SK-N-SH (cell line): ENCODE measurements around the gene DACH1. TPM values are rescaled to one million over a fixed set of nuclear protein-coding genes. Genes with fewer than 3 reads are reported as not detected.
A peak's percentile ranks its signal among the peaks of the same experiment; 100 is the strongest.

Source experiments
- CTCF ChIA-PET: fragments of 300-600, 350-600 bp; formaldehyde crosslinking; extraction: SDS; loops from one replicate; lab custom pipeline; 2021; lab: Yijun Ruan, JAX
- POLR2A ChIA-PET: fragments of 350-600 bp; sonication (Branson Sonifier 250); formaldehyde crosslinking; extraction: SDS; loops from one replicate; lab custom pipeline; 2020; ENCODE audit warnings: antibody characterized with exemption, inconsistent platforms; lab: Yijun Ruan, JAX
- DNase-seq: peaks from one replicate; pipeline ENCODE4 v3.0.0; 2012
- H2AFZ ChIP-seq: fragments of 200-600 bp; sonication (generic); 2 replicates; pipeline ENCODE4 v1.8.1; 2016; ENCODE audit warnings: antibody characterized with exemption, mild to moderate bottlenecking, low read depth
- H3F3A ChIP-seq: fragments of 200-600 bp; sonication (generic); replicated peaks from 2 replicates; pipeline ENCODE3; 2016; ENCODE audit warnings: antibody characterized with exemption, mild to moderate bottlenecking; ENCODE audit not compliant: insufficient read depth
- H3K27ac ChIP-seq, 2 experiments: fragments of 200-500 bp in 1 of 2; fragments of 200-600 bp in 1 of 2; sonication (Bioruptor generic) in 1 of 2; sonication (generic), shearing (Covaris generic) in 1 of 2; 2 replicates each; pipeline versions ENCODE4 v1.5.1 to v1.6.1; 2014 to 2016; ENCODE audit warnings: low read depth in 2 of 2, inconsistent platforms in 1 of 2, low read length in 1 of 2, mild to moderate bottlenecking in 1 of 2, mixed read lengths in 1 of 2
- H3K27me3 ChIP-seq: fragments of 200-600 bp; sonication (generic), shearing (Covaris generic); 2 replicates; pipeline ENCODE4 v1.6.1; 2016; ENCODE audit warnings: mixed run types; ENCODE audit not compliant: insufficient read depth
- H3K36me3 ChIP-seq, 2 experiments: fragments of 200-500 bp in 1 of 2; fragments of 200-600 bp in 1 of 2; sonication (Bioruptor generic) in 1 of 2; sonication (generic) in 1 of 2; replicated peaks in 1 of 2; 2 replicates each; pipeline versions ENCODE3 to v1.5.1; 2014 to 2016; ENCODE audit warnings: low read length in 1 of 2, mild to moderate bottlenecking in 1 of 2; ENCODE audit not compliant: insufficient read depth in 2 of 2, control insufficient read depth in 1 of 2
- H3K4me1 ChIP-seq, 2 experiments: fragments of 200-500 bp in 1 of 2; fragments of 200-600 bp in 1 of 2; sonication (Bioruptor generic) in 1 of 2; sonication (generic), shearing (Covaris generic) in 1 of 2; 2 replicates each; pipeline versions ENCODE4 v1.5.1 to v1.6.1; 2014 to 2016; ENCODE audit warnings: low read depth in 1 of 2, low read length in 1 of 2, mixed run types in 1 of 2; ENCODE audit not compliant: insufficient read depth in 2 of 2, control insufficient read depth in 1 of 2
- H3K4me2 ChIP-seq: fragments of 200-600 bp; sonication (generic), shearing (Covaris generic); 2 replicates; pipeline ENCODE4 v1.6.1; 2017; ENCODE audit warnings: mixed run types
- H3K4me3 ChIP-seq, 2 experiments: fragments of 200-500 bp in 1 of 2; fragments of 200-600 bp in 1 of 2; sonication (Bioruptor generic) in 1 of 2; sonication (generic), shearing (Covaris generic) in 1 of 2; 2 replicates each; pipeline versions ENCODE4 v1.5.1 to v1.8.1; 2014 to 2016; ENCODE audit warnings: low read depth in 2 of 2, inconsistent platforms in 1 of 2, low read length in 1 of 2, mild to moderate bottlenecking in 1 of 2, mixed read lengths in 1 of 2, moderate library complexity in 1 of 2
- H3K79me2 ChIP-seq: fragments of 200-600 bp; sonication (generic); 2 replicates; pipeline ENCODE4 v1.8.1; 2017; ENCODE audit warnings: mild to moderate bottlenecking; ENCODE audit not compliant: insufficient read depth
- H3K9ac ChIP-seq: fragments of 200-600 bp; sonication (generic); 2 replicates; pipeline ENCODE4 v1.6.1; 2017; ENCODE audit warnings: mixed run types
- H3K9me2 ChIP-seq: fragments of 200-600 bp; sonication (generic); 2 replicates; pipeline ENCODE4 v1.6.1; 2017; ENCODE audit warnings: mixed run types
- H3K9me3 ChIP-seq: fragments of 200-600 bp; sonication (generic); 2 replicates; pipeline ENCODE4 v1.6.1; 2017; ENCODE audit warnings: mixed run types, mild to moderate bottlenecking, moderate library complexity
- H4K20me1 ChIP-seq: fragments of 200-600 bp; sonication (generic); 2 replicates; pipeline ENCODE4 v1.6.1; 2017; ENCODE audit warnings: mild to moderate bottlenecking, mixed run types; ENCODE audit not compliant: insufficient read depth
- ELF1 ChIP-seq: IDR thresholded peaks from 2 replicates; pipeline ENCODE4 v1.4.0; 2012
- EP300 ChIP-seq, 2 experiments: IDR thresholded peaks; 2 replicates each; pipeline versions ENCODE4 v1.4.0 to v1.6.1; 2012; ENCODE audit warnings: borderline replicate concordance in 1 of 2, low read depth in 1 of 2, low read length in 1 of 2
- EZH2phosphoT487 ChIP-seq: fragments of 200-600 bp; sonication (generic); IDR thresholded peaks from 2 replicates; pipeline ENCODE4 v1.6.1; 2017; ENCODE audit warnings: low read depth, mixed run types, mild to moderate bottlenecking, antibody characterized with exemption, moderate library complexity, borderline replicate concordance
- FOSL2 ChIP-seq: IDR thresholded peaks from 2 replicates; pipeline ENCODE4 v1.4.0; 2012; ENCODE audit warnings: low read depth, mild to moderate bottlenecking, moderate library complexity, borderline replicate concordance
- FOXM1 ChIP-seq: IDR thresholded peaks from 2 replicates; pipeline ENCODE4 v1.4.0; 2012; ENCODE audit warnings: low read depth, mild to moderate bottlenecking
- GATA2 ChIP-seq: sonication (generic); formaldehyde crosslinking; IDR thresholded peaks from 2 replicates; pipeline ENCODE4 v1.5.0; 2020; ENCODE audit warnings: mild to moderate bottlenecking, missing genetic modification reagents
- IRF3 ChIP-seq: fragments of 150-350 bp; IDR thresholded peaks from 2 replicates; pipeline ENCODE4 v1.6.1; 2016; ENCODE audit warnings: mild to moderate bottlenecking, low read depth, low read length
- MXI1 ChIP-seq: IDR thresholded peaks from 2 replicates; pipeline ENCODE4 v1.6.1; 2012; ENCODE audit warnings: mild to moderate bottlenecking, low read depth, low read length, improper control_type of control experiment
- NFIC ChIP-seq: IDR thresholded peaks from 2 replicates; pipeline ENCODE4 v1.4.0; 2012; ENCODE audit warnings: borderline replicate concordance
- NRF1 ChIP-seq: IDR thresholded peaks from 2 replicates; pipeline ENCODE4 v1.6.1; 2012; ENCODE audit warnings: low read depth, mild to moderate bottlenecking, low read length
- RCOR1 ChIP-seq: fragments of 150-350 bp; IDR thresholded peaks from 2 replicates; pipeline ENCODE4 v1.6.1; 2017; ENCODE audit warnings: antibody characterized with exemption, low read length
- SIN3A ChIP-seq: IDR thresholded peaks from 2 replicates; pipeline ENCODE4 v1.6.1; 2012; ENCODE audit warnings: low read depth, mild to moderate bottlenecking, low read length, moderate library complexity, borderline replicate concordance
- SMC3 ChIP-seq: IDR thresholded peaks from 2 replicates; pipeline ENCODE4 v1.6.1; 2012; ENCODE audit warnings: low read depth, low read length, improper control_type of control experiment
- TAF1 ChIP-seq: IDR thresholded peaks from 2 replicates; pipeline ENCODE4 v1.6.1; 2012; ENCODE audit warnings: low read depth, mild to moderate bottlenecking, low read length, moderate library complexity, borderline replicate concordance
- TEAD4 ChIP-seq: IDR thresholded peaks from 2 replicates; pipeline ENCODE4 v1.4.0; 2012; ENCODE audit warnings: mild to moderate bottlenecking, borderline replicate concordance; ENCODE audit not compliant: insufficient read depth
- WGBS: methylation state at CpG from one replicate; pipeline ENCODE4 v1.1.6; 2017; ENCODE audit warnings: low lambda C conversion rate; 5-methylcytosine and 5-hydroxymethylcytosine counted together
- polyA plus RNA-seq, 3 experiments: library from polyadenylated mRNA; depleted of rRNA; stranded (reverse); fragments of >200 nt; gene quantifications; 2 replicates each; pipeline ENCODE4 v1.2.3, GENCODE V29; 2012
- TF ChIP-seq, protein P1 (sequence below): IDR thresholded peaks from 2 replicates; pipeline ENCODE4 v1.4.0; 2012; ENCODE audit warnings: low read depth, borderline replicate concordance
- TF ChIP-seq, protein P2 (sequence below): fragments of 200-600 bp; sonication (generic); IDR thresholded peaks from 2 replicates; pipeline ENCODE4 v1.6.1; 2017; ENCODE audit warnings: antibody characterized with exemption, mild to moderate bottlenecking, moderate library complexity
- TF ChIP-seq, protein P3 (sequence below): fragments of 150-350 bp; IDR thresholded peaks from 2 replicates; pipeline ENCODE4 v1.6.1; 2017; ENCODE audit warnings: antibody characterized with exemption, low read length, low read depth, borderline replicate concordance

The DACH1 gene
- polyA plus RNA-seq, 1 of the 3 experiments (the other 2 are of a cell fraction), result 0.21 TPM

GRCh38 chr13:71773531-71773930 is 93.5 kb downstream of the DACH1 start:
- no peak overlapping the region for H3K4me2 ChIP-seq
- no peak overlapping the region for H3K4me3 ChIP-seq
- WGBS, result 81% methylated on average over 4 of the region's 4 CpGs
- H3K27ac ChIP-seq, result peak overlapping the region in 1 of 2 experiments; percentile 16; a peak in 1 of 4 replicates
- H2AFZ ChIP-seq, result no peak overlapping the region
- no peaks in the 10 kb centered on the region for H3K9me2 ChIP-seq
- ChIA-PET CTCF (no interaction called here), POLR2A (no interaction called here)
- H3K9me3 ChIP-seq, result no peaks in the 10 kb centered on the region
- no peaks in the 10 kb centered on the region for H4K20me1 ChIP-seq
- H3K36me3 ChIP-seq, result no peaks in the 10 kb centered on the region
- H3K27me3 ChIP-seq, result no peaks in the 10 kb centered on the region
- H3K9ac ChIP-seq, result no peak overlapping the region
- peaks cover 0 to 3% of the 10 kb centered on the region in 2 experiments; a peak in 2 of 4 replicates for H3K4me1 ChIP-seq
- H3K79me2 ChIP-seq, result no peaks in the 10 kb centered on the region
- DNase-seq, result no peak
- no peaks in the 10 kb centered on the region for H3F3A ChIP-seq
- TF ChIP-seq, protein P1, sequence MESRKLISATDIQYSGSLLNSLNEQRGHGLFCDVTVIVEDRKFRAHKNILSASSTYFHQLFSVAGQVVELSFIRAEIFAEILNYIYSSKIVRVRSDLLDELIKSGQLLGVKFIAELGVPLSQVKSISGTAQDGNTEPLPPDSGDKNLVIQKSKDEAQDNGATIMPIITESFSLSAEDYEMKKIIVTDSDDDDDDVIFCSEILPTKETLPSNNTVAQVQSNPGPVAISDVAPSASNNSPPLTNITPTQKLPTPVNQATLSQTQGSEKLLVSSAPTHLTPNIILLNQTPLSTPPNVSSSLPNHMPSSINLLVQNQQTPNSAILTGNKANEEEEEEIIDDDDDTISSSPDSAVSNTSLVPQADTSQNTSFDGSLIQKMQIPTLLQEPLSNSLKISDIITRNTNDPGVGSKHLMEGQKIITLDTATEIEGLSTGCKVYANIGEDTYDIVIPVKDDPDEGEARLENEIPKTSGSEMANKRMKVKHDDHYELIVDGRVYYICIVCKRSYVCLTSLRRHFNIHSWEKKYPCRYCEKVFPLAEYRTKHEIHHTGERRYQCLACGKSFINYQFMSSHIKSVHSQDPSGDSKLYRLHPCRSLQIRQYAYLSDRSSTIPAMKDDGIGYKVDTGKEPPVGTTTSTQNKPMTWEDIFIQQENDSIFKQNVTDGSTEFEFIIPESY, result no peak
- TF ChIP-seq SIN3A (no peak), EZH2phosphoT487 (no peak), FOSL2 (no peak), NRF1 (no peak), RCOR1 (no peak), GATA2 (CRISPR knock-in tag) (no peak), TAF1 (no peak), MXI1 (no peak)
- TF ChIP-seq, protein P2, sequence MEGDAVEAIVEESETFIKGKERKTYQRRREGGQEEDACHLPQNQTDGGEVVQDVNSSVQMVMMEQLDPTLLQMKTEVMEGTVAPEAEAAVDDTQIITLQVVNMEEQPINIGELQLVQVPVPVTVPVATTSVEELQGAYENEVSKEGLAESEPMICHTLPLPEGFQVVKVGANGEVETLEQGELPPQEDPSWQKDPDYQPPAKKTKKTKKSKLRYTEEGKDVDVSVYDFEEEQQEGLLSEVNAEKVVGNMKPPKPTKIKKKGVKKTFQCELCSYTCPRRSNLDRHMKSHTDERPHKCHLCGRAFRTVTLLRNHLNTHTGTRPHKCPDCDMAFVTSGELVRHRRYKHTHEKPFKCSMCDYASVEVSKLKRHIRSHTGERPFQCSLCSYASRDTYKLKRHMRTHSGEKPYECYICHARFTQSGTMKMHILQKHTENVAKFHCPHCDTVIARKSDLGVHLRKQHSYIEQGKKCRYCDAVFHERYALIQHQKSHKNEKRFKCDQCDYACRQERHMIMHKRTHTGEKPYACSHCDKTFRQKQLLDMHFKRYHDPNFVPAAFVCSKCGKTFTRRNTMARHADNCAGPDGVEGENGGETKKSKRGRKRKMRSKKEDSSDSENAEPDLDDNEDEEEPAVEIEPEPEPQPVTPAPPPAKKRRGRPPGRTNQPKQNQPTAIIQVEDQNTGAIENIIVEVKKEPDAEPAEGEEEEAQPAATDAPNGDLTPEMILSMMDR, result no peak
- TF ChIP-seq, protein P3, sequence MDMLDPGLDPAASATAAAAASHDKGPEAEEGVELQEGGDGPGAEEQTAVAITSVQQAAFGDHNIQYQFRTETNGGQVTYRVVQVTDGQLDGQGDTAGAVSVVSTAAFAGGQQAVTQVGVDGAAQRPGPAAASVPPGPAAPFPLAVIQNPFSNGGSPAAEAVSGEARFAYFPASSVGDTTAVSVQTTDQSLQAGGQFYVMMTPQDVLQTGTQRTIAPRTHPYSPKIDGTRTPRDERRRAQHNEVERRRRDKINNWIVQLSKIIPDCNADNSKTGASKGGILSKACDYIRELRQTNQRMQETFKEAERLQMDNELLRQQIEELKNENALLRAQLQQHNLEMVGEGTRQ, result no peak

DNA sequence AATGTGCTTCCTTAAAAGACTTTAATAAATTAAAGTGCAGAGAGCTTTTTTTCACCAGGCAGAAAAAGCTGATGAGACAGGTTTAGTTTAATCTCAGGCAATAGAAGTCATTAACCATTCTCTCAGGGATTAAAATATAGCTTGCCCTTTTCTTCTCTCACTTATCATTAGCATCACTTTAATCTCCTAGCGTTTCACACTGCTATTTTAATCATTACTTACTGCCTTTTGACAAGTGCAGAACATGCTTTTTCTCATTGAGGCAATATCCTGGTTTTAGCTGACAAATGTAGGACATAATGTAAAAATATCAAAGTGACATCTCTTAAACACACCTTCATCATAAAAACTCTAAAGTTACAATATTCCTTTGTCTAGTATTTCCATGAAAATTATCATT is 94.6 kb downstream of the DACH1 start:
- no peak for DNase-seq
- H3F3A ChIP-seq, result no peaks in the 10 kb centered on the region
- CTCF ChIA-PET, result no interaction called here
- H3K9ac ChIP-seq, result no peak overlapping the region
- H3K36me3 ChIP-seq, result no peaks in the 10 kb centered on the region
- H3K4me2 ChIP-seq, result no peak overlapping the region
- H2AFZ ChIP-seq, result no peak overlapping the region
- H3K4me1 ChIP-seq, result peaks cover 0 to 3% of the 10 kb centered on the region in 2 experiments; a peak in 2 of 4 replicates
- POLR2A ChIA-PET, result no interaction called here
- H3K4me3 ChIP-seq, result no peak overlapping the region
- H3K27ac ChIP-seq, result no peak overlapping the region
- H3K27me3 ChIP-seq, result no peaks in the 10 kb centered on the region
- no peaks in the 10 kb centered on the region for H3K9me3 ChIP-seq
- H3K79me2 ChIP-seq, result no peaks in the 10 kb centered on the region
- WGBS, result 46% methylated on average over 1 of the region's 1 CpG
- H4K20me1 ChIP-seq, result no peaks in the 10 kb centered on the region
- H3K9me2 ChIP-seq, result no peaks in the 10 kb centered on the region
- TF ChIP-seq NFIC (no peak), FOXM1 (no peak), GATA2 (CRISPR knock-in tag) (no peak), ELF1 (no peak), IRF3 (no peak), NRF1 (no peak), SMC3 (no peak), EZH2phosphoT487 (no peak), TEAD4 (no peak), EP300 (IDR thresholded peaks at IDR 0.05; ENCODE audit: borderline replicate concordance in 1 of 2, low read depth in 1 of 2, low read length in 1 of 2) (no peak)
- TF ChIP-seq, protein P1, result no peak
- TF ChIP-seq, protein P3, result no peak
